Fibroblast of skin of back (primary cell): Measurements from ENCODE around the gene TNS3.
"Not testable (repeated sequence)": the region's sequence is repeated elsewhere in the genome, so short reads cannot be mapped to it uniquely, and the experiment has no call there.

Experiments used
- DNase-seq: peaks from one replicate; pipeline ENCODE4 v3.0.0-alpha.2; 2013

TNS3 gene

GRCh38 chr7:47602272-47603004 is 20.5 kb upstream of the TNS3 start:
- no peak for DNase-seq

DNA sequence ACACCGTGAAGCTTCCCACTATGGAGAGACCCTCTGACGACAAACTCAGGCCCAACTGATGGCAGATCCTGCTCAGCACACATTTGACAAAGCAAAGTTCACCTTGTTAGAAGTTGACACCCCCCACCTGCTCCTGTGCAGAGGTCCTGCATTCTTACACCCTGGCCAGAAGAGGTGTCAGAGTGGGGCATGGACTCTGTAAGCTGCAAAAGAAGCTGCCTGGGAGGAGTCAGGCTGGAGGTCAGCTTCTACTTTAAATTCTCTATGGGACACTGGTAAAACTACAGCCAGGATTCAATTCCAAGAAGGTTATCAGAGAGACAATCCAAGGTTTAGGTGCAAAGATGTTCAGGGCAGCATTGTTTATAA is 20.0 kb upstream of the TNS3 start:
- DNase-seq: no peak

DNA sequence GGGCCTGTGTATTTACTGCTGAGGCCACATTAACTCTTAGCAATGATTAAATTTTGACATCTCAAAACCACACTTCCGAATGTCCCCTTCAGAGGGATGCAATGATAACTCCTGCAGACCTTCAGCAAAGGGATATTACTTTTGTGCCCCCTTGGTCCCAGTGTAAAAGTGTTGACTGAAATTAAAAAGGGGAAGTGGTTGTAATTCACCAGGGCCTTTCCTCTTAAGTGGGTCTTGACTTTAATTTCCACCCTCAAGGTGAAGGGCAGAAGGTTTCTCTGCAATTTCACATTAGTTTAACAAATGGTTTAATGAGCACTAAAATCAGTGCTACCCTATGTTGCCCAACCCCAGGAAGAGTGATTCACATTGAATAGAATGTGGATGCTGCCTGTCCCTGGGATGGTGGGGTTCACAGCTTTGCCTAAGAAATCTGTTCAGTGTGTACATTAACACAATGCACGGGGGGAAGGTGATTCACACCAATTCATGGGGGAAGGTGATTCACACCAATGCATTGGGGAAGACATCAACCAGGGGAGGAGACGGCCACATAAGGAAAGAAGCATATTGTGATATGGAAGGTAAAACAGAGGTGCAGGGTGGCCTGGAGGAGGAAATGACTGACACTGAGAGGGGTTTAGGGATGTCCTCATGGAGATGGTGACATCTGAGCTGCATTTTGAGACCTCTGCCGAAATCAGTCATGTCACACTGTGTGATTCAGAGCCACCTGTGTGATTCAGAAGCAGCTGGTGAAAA is 19.4 kb upstream of the TNS3 start:
- DNase-seq: peak; percentile 89

DNA sequence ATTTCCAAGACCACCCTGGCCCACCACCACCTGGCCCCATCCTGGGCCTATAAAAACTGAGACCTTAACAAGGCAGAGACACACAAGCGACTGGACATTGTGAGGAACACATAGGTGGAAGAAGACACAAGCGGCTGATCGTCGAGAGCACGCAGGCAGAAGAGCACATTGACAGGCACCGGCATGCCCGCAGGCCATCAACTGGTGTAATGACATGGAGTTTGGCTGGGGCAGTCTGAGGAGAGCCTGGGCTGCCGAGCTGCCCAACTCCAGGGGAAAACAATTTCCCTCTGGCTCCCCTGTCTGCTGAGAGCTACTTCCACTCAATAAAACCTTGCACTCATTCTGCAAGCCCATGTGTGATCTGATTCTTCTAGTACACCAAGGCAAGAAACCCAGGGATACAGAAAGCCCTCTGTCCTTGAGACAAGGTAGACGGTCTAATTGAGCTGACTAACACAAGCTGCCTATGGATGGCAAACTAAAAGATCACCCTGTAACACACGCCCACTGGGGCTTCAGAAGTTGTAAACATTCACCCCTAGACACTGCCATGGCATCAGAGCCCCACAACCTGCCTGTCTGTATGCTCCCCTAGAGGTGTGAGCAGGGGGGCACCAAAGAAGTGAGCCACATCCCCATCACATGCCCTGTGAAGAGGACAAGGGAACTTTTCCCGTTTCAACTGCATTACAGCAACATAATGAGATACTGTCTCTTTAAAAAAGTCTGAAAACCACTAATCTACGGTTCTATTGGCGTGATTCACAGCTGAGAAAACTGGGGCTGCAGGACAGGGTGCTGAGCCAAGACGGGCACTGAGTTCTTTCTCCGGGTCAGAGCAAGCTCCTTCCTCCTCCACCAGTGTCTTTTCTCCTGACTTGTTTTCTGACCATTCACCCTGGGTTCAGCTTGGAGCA is 18.5 kb upstream of the TNS3 start:
- DNase-seq: peak; percentile 77

GRCh38 chr7:47597379-47597778 is 15.5 kb upstream of the TNS3 start:
- no peak for DNase-seq

DNA sequence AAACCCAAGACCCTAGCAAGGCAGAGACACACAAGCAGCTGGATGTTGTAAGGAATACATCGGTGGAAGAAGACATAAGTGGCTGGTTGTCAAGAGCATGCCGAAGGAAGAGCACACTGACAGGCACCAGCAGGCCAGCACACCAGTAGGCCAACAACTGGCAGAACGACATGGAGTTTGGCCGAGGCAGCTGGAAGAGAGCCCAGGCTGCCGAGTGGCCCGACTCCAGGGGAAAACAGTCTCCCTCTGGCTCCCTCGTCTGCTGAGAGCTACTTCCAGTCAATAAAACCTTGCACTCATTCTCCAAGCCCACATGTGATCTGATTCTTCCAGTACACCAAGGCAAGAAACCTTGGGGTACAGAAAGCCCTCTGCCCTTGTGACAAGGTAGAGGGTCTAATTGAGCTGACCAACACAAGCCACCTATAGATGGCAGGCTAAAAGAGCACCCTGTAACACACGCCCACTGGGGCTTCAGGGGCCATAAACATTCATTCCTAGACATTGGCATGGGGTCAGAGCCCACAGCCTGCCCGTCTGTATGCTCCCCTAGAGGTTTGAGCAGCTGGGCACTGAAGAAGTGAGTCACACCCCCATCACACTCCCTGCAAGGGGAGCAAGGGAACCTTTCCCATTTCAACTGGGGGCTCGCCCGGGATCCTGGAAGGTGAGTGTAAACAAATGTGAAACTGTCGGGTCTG is 14.7 kb upstream of the TNS3 start:
- no peak for DNase-seq

DNA sequence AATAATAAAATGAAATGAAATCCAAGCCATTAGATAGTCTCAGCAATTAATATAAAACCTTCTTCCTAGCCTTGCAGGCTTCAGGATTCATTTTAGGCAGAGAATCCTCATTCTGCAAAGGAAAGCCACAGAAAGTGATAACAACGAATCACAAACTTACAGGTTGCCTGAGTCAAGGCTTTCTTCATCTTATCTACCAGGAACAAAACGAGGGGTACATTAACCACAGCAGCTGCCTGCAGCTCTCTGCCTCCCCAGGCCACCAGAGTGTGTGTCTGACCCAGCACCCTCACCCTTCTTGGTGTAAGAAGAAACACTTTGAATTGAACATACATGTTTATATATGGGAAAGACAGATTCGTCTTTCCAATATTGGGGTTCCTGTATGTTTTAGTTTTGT is 12.5 kb upstream of the TNS3 start:
- DNase-seq: no peak

- DNase-seq: peak; percentile 69
Observed at GRCh38 chr7:47591655-47592572, 10.0 kb upstream of the TNS3 start.

- DNase-seq: no peak
Observed at GRCh38 chr7:47591089-47591654, 9.3 kb upstream of the TNS3 start.

DNA sequence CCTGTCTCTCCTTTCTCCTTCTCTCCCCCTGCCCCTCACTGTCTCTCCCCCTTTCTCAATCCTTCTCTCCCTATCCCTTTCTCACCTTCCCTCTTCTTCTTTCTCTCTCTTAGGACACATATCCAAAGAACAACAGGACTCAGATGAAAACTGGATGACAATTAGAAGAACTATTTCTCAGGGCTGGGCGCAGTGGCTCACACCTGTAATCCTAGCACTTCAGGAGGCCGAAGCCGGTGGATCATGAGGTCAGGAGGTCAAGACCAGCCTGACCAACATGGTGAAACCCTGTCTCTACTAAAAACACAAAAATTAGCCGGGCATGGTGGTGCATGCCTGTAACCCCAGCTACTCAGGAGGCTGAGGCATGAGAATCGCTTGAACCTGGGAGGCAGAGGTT is 8.3 kb upstream of the TNS3 start:
- not testable (repeated sequence) for DNase-seq

DNA sequence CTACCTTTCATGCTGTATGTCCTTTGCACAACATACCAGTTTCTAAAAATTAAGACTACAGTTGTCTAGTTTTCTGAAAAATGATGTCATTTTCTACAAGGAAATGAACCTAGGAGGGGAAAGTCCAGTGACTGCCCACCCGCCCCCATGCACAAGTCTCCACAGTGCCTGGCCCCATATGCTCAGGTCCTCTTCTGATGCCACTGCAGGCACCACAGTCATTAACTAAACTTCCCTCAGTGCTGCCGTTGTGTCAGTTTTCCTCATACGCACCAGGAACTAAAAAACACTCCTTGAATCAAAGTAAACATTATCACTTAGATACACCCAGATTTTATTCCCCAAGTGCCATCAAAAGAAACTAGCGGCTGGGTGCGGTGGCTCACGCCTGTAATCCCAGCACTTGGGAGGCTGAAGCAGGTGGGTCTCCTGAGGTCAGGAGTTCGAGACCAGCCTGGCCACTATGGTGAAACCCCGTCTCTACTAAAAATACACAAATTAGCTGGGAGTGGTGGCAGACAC is 6.9 kb upstream of the TNS3 start:
- DNase-seq: no peak

DNA sequence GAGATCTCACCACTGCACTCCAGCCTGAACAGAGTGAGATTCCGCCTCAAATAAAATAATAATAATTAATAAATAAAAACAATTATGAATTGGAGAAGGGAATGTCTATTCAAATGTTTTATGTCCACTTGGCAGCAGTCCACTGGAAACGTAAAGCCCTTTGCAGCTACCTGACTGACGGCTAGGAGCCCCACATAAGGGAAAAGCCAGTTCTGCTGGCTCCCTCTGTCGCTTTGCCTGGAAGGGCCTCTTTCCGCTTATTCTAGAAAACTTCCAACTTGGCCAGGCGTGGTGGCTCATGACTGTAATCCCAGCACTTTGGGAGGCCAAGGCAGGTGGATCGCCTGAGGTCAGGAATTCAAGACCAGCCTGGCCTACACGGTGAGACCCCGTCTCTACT is 6.1 kb upstream of the TNS3 start:
- DNase-seq: no peak

- no peak for DNase-seq
Observed at GRCh38 chr7:47587351-47587750, 5.4 kb upstream of the TNS3 start.

GRCh38 chr7:47586925-47587324 is 5.0 kb upstream of the TNS3 start:
- no peak for DNase-seq

GRCh38 chr7:47586161-47586670 is 4.3 kb upstream of the TNS3 start:
- not testable (repeated sequence) for DNase-seq

DNA sequence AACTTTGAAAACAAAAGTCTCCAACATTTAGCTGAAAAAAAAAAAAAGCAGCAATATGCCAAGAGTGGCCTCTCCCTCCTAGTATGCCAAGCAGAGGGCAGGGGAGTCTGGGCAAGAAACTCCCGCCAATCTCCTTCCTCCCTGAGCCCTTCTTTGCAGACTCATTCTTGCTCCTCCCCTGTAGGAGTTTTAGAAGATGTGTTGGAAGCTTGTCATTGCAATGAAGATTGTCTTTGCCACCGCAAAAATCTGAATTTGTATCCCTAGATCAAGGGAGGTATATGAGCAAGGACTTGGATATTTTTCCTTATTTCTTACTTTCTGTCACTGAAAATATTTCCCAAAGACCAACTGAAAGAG is 2.6 kb upstream of the TNS3 start:
- peak; percentile 82 for DNase-seq

- DNase-seq: no peak
Observed at GRCh38 chr7:47583739-47584535, 2.0 kb upstream of the TNS3 start.

DNA sequence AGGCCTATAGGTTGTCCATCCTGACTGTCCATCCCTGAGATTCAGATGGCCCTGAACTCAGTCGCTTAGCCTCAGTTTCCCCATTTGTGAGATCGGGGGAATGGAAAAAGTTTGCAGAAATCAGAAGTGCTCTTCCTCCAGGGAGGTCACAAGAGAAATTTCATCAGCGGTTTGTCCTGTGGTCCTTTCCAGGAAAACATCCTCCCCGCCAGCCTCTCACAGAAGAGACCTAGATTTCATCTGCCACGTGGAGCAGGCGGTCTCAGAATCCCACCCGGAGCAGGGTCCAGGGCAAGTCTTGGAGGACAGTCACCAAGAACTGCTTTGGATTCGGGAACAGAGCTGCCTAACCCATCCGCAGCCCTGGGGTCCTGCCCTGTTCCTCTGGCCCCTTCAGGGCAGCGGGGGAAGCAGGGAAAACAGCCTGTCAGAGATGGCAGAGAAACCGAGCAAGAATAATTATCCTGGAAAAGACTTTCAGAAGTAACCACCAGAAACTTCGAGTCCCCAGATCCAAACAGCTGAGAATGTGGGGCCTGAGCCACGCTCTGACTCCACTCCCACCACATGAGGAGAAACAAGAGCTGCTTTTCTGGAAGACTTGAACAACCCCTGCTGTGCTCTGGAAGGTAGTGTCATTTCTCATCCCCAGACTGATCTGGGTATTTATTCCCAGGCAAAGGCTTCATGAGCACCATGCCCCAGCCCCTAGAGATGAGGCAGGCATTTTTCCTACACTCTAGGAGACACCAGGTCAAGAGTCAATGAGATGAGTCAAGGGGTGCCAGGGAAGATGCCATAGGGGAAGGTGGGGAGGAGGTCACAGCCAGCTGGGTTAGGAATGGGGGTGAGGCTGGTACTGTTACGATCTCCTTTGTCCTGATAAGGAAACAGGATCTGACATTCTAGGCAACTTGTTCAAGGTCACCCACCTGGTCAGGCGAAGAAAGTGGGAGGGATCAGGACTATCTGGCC is 1.1 kb upstream of the TNS3 start:
- peak; percentile 60 for DNase-seq

- DNase-seq: no peak
Observed at GRCh38 chr7:47581438-47581803, 490 bp downstream of the TNS3 start.
